Thymus (tissue), 11 donors: ENCODE data around the gene LRRC38. TPM values are rescaled to one million over a fixed set of nuclear protein-coding genes. Genes with fewer than 3 reads are reported as not detected.

ENCODE experiments used
- DNase-seq, 9 donors: peaks; one replicate each; pipeline ENCODE4 v3.0.0-alpha.2; 2013; ENCODE audit warnings: low spot score in 9 of 9, low read depth in 6 of 9, missing footprints in 1 of 9
- H3K27ac ChIP-seq, 2 donors: one replicate each; pipeline ENCODE4 v1.5.1; 2013; ENCODE audit warnings: control low read depth in 1 of 2, low read depth in 1 of 2, low read length in 1 of 2, mild to moderate bottlenecking in 1 of 2, moderate library complexity in 1 of 2
- H3K27me3 ChIP-seq, 2 donors: one replicate each; pipeline ENCODE4 v1.5.1; 2013; ENCODE audit warnings: low read length in 1 of 2; ENCODE audit not compliant: control insufficient read depth in 2 of 2, insufficient read depth in 1 of 2
- H3K36me3 ChIP-seq, 2 donors: one replicate each; pipeline ENCODE4 v1.5.1; 2013; ENCODE audit warnings: low read length in 1 of 2, mild to moderate bottlenecking in 1 of 2, moderate library complexity in 1 of 2; ENCODE audit not compliant: control insufficient read depth in 2 of 2, insufficient read depth in 2 of 2
- H3K4me1 ChIP-seq, 2 donors: one replicate each; pipeline ENCODE4 v1.5.1; 2013; ENCODE audit warnings: low read length in 2 of 2; ENCODE audit not compliant: control insufficient read depth in 2 of 2, insufficient read depth in 2 of 2
- H3K4me3 ChIP-seq, 2 donors: one replicate each; pipeline ENCODE4 v1.5.1; 2013; ENCODE audit warnings: low read length in 2 of 2, control low read depth in 1 of 2, mild to moderate bottlenecking in 1 of 2
- H3K9me3 ChIP-seq, 2 donors: one replicate each; pipeline ENCODE4 v1.5.1; 2013; ENCODE audit warnings: low read length in 1 of 2, mild to moderate bottlenecking in 1 of 2; ENCODE audit not compliant: control insufficient read depth in 2 of 2, insufficient read depth in 1 of 2
- WGBS: extraction: QIAGEN DNeasy Blood & Tissue Kit; methylation state at CpG from one replicate; pipeline ENCODE4 v1.1.7; 2013; 5-methylcytosine and 5-hydroxymethylcytosine counted together
- polyA plus RNA-seq: library from polyadenylated mRNA; stranded (reverse); fragments of 200-250 nt; gene quantifications from one replicate; pipeline ENCODE4 v1.2.3, GENCODE V29; 2013
- total RNA-seq: library from RNA; stranded (reverse); fragments of 120-200 nt; gene quantifications from one replicate; pipeline ENCODE4 v1.2.4, GENCODE V29; 2013
- donor health status: healthy.

LRRC38 gene
- total and polyA plus RNA-seq, 2 donors = 0.19 to 4.3 TPM

DNA sequence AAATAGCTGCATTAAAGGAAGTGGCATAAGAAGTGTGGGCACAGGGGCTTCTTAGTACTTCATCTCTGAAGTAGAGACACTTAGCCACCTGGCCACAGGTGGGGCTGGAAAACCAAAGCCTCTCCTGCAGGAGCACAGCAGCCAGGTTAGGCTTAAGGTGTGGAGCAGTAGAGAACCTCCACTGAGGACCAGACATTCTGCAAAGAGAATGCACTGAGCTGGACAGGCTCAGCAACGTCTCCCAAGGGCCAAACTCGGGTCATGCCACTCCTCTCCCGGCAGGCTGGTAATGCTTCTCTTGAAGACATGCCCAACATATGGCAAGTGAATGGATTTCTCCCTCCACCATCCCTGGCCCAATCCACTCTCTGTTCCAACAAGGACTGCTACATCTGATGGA lies 33.0 kb upstream of the LRRC38 start:
- Histone ChIP-seq H3K36me3 (no peaks in the 10 kb centered on the region), H3K4me1 (no peaks in the 10 kb centered on the region), H3K4me3 (no peak overlapping the region), H3K27me3 (no peaks in the 10 kb centered on the region), H3K9me3 (no peaks in the 10 kb centered on the region), H3K27ac (no peak overlapping the region)
- no peak for DNase-seq
- WGBS = 61% methylated on average over 3 of the region's 3 CpGs

DNA sequence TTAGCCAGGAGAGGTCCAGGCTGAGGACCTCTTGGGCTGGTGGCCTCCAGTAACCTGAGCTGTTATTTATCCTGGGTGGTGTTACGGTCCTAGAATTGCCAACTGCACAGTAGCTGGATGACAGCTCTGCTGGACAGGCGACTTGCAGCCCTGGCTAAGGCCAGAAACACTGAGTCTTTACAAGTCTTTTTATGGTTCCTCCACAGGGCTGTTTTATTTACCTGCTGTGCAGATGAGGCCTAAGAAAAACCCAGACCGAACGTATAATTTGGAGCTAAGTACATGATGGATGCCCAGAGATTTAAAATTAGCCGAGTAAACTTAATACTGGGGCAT lies 30.4 kb upstream of the LRRC38 start:
- 83% methylated on average over 5 of the region's 5 CpGs for WGBS
- no peak overlapping the region for H3K4me3 ChIP-seq
- no peaks in the 10 kb centered on the region for H3K9me3 ChIP-seq
- no peaks in the 10 kb centered on the region for H3K27me3 ChIP-seq
- H3K36me3 ChIP-seq = no peaks in the 10 kb centered on the region
- DNase-seq = no peak
- H3K27ac ChIP-seq = no peak overlapping the region
- H3K4me1 ChIP-seq = no peaks in the 10 kb centered on the region

- H3K4me1 ChIP-seq = peaks cover 0 to 3% of the 10 kb centered on the region in 2 donors
- 75% methylated on average over 20 of the region's 20 CpGs for WGBS
- no peak for DNase-seq
- H3K36me3 ChIP-seq = no peaks in the 10 kb centered on the region
- H3K4me3 ChIP-seq = no peak overlapping the region
- no peaks in the 10 kb centered on the region for H3K9me3 ChIP-seq
- H3K27me3 ChIP-seq = no peaks in the 10 kb centered on the region
- H3K27ac ChIP-seq = peak overlapping the region in 1 of 2 donors; percentile 31
Measured at GRCh38 chr1:13543451-13544220, 29.8 kb upstream of the LRRC38 start.

- Histone ChIP-seq H3K27me3 (no peaks in the 10 kb centered on the region), H3K36me3 (no peaks in the 10 kb centered on the region), H3K27ac (no peak overlapping the region), H3K4me3 (no peak overlapping the region), H3K9me3 (no peaks in the 10 kb centered on the region), H3K4me1 (peaks cover 0 to 3% of the 10 kb centered on the region in 2 donors)
- DNase-seq = no peak
- 93% methylated on average over 13 of the region's 13 CpGs for WGBS
Measured at GRCh38 chr1:13541435-13542215, 27.8 kb upstream of the LRRC38 start.

GRCh38 chr1:13540866-13541265 lies 27.1 kb upstream of the LRRC38 start:
- Histone ChIP-seq H3K27ac (peak overlapping the region in 1 of 2 donors; percentile 47), H3K27me3 (no peaks in the 10 kb centered on the region), H3K9me3 (no peaks in the 10 kb centered on the region), H3K4me1 (peaks cover 0 to 3% of the 10 kb centered on the region in 2 donors), H3K4me3 (no peak overlapping the region), H3K36me3 (no peaks in the 10 kb centered on the region)
- no peak for DNase-seq
- WGBS = 91% methylated on average over 8 of the region's 8 CpGs

- H3K27ac ChIP-seq = no peak overlapping the region
- WGBS = 98% methylated on average over 2 of the region's 2 CpGs
Measured at GRCh38 chr1:13539683-13540082, 25.9 kb upstream of the LRRC38 start.

DNA sequence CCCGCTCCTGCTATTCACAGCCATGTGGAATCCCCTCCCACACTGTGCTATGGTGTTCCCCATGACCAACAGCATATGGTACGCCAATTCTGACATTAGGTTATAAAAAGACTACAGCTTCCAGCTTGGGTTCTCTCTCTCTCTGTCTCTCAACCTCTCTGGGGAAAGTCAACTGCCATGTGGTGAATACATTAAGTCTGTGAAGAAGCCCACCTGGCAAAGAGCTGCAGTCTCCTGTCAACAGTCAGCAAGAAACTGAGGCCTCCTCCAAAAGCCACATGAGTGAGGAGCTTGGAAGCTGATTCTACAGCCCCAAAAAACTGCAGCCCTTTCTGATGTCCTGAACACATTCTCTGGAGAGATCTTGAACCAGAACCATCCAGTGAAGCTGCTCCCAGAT lies 25.0 kb upstream of the LRRC38 start:
- no peak overlapping the region for H3K4me3 ChIP-seq
- WGBS = 95% methylated on average over 2 of the region's 2 CpGs
- H3K4me1 ChIP-seq = peaks cover 0 to 3% of the 10 kb centered on the region in 2 donors
- no peaks in the 10 kb centered on the region for H3K9me3 ChIP-seq
- H3K27ac ChIP-seq = peak overlapping the region in 1 of 2 donors; percentile 17
- DNase-seq = no peak
- no peaks in the 10 kb centered on the region for H3K27me3 ChIP-seq
- no peaks in the 10 kb centered on the region for H3K36me3 ChIP-seq

More at GRCh38 chr1:13539683-13540082, 25.9 kb upstream of the LRRC38 start:
- Histone ChIP-seq H3K36me3 (no peaks in the 10 kb centered on the region), H3K9me3 (no peaks in the 10 kb centered on the region), H3K27me3 (no peaks in the 10 kb centered on the region), H3K4me1 (peaks cover 0 to 3% of the 10 kb centered on the region in 2 donors), H3K4me3 (no peak overlapping the region)
- no peak for DNase-seq

GRCh38 chr1:13536571-13536970 lies 22.8 kb upstream of the LRRC38 start:
- Histone ChIP-seq H3K4me3 (no peak overlapping the region), H3K27me3 (no peaks in the 10 kb centered on the region), H3K9me3 (no peaks in the 10 kb centered on the region), H3K36me3 (no peaks in the 10 kb centered on the region), H3K4me1 (peaks cover 0 to 3% of the 10 kb centered on the region in 2 donors), H3K27ac (no peak overlapping the region)
- 87% methylated on average over 4 of the region's 4 CpGs for WGBS
- no peak for DNase-seq

GRCh38 chr1:13535227-13535626 lies 21.4 kb upstream of the LRRC38 start:
- 94% methylated on average over 6 of the region's 6 CpGs for WGBS

More at GRCh38 chr1:13535227-13535626, 21.4 kb upstream of the LRRC38 start:
- Histone ChIP-seq H3K4me3 (no peak overlapping the region), H3K4me1 (peaks cover 0 to 3% of the 10 kb centered on the region in 2 donors), H3K27me3 (no peaks in the 10 kb centered on the region), H3K27ac (no peak overlapping the region), H3K36me3 (no peaks in the 10 kb centered on the region), H3K9me3 (no peaks in the 10 kb centered on the region)
- no peak for DNase-seq
